K562 (cell line): ENCODE results near the gene ZDHHC11B. TPM values are rescaled to one million over a fixed set of nuclear protein-coding genes. Genes with fewer than 3 reads are reported as not detected.
A peak's percentile ranks its signal among the peaks of the same experiment; 100 is the strongest.

ENCODE experiments used
- ATAC-seq: fragments of 200-7000 bp; cut with Tn5 transposase; 3 replicates; pipeline ENCODE4 v1.9.1; 2020; ENCODE audit warnings: moderate library complexity
- BruUV-seq: library from RNA; stranded (reverse); fragments of 400-500 nt; replicated peaks from 2 replicates; lab custom pipeline; 2021; lab: Mats Ljungman, UMichigan
- CTCF ChIA-PET: fragments of 300-600 bp; formaldehyde crosslinking; extraction: SDS; loops from one replicate; lab custom pipeline; 2021; ENCODE audit warnings: low intra/inter-chr PET ratio; lab: Yijun Ruan, JAX
- POLR2A ChIA-PET: fragments of 300-600, 350-650 bp; sonication (Branson Sonifier 250); formaldehyde crosslinking; extraction: SDS; loops from one replicate; lab custom pipeline; 2021; ENCODE audit warnings: antibody characterized with exemption, inconsistent platforms; lab: Yijun Ruan, JAX
- DNase-seq, 4 experiments: peaks; one replicate each; pipeline versions ENCODE4 v3.0.0 to v3.0.0-alpha.2; 2011 to 2018; ENCODE audit warnings: low spot score in 3 of 4, mixed read lengths in 3 of 4; ENCODE audit errors: extremely low read depth in 1 of 4
- FAIRE-seq: peaks from 2 replicates; lab custom pipeline; 2011; peaks lifted over from hg19 to GRCh38; lab: Jason Lieb, UNC
- H2AFZ ChIP-seq: 2 replicates; pipeline ENCODE4 v1.6.0; 2011; ENCODE audit warnings: low read depth, low read length, control low read depth, inconsistent platforms
- H3K27ac ChIP-seq: fragments of 200-600 bp; 3 replicates; pipeline ENCODE4 v1.8.0; 2011; ENCODE audit warnings: low read depth, mild to moderate bottlenecking, control low read depth, inconsistent platforms, low read length, moderate library complexity, mixed read lengths; ENCODE audit errors: extremely low read depth
- H3K27me3 ChIP-seq, 2 experiments: fragments of 300-600 bp in 1 of 2; 2 replicates in 1 of 2; 3 replicates in 1 of 2; pipeline versions ENCODE4 v1.6.0 to v1.8.0; 2011; ENCODE audit warnings: inconsistent platforms in 2 of 2, low read length in 2 of 2, mild to moderate bottlenecking in 1 of 2, mixed read lengths in 1 of 2, moderate library complexity in 1 of 2; ENCODE audit not compliant: control insufficient read depth in 2 of 2, insufficient read depth in 2 of 2
- H3K36me3 ChIP-seq: fragments of 300-600 bp; 3 replicates; pipeline ENCODE4 v1.8.0; 2011; ENCODE audit warnings: mild to moderate bottlenecking, low read length, inconsistent platforms; ENCODE audit not compliant: control insufficient read depth, insufficient read depth
- H3K4me1 ChIP-seq, 2 experiments: fragments of 200-600 bp in 1 of 2; replicated peaks in 1 of 2; 2 replicates in 1 of 2; 3 replicates in 1 of 2; pipeline versions ENCODE4 v1.5.1 to v1.8.0; 2011; ENCODE audit warnings: inconsistent platforms in 2 of 2, low read length in 2 of 2, mild to moderate bottlenecking in 1 of 2, mixed read lengths in 1 of 2, moderate library complexity in 1 of 2; ENCODE audit not compliant: control insufficient read depth in 2 of 2, insufficient read depth in 2 of 2
- H3K4me2 ChIP-seq: 2 replicates; pipeline ENCODE4 v1.6.1; 2011; ENCODE audit warnings: low read length, control low read depth, inconsistent platforms, mixed read lengths; ENCODE audit not compliant: insufficient read depth
- H3K4me3 ChIP-seq: fragments of 200-600 bp; sonication (generic), shearing (Covaris generic); 2 replicates; pipeline ENCODE4 v1.5.1; 2016; ENCODE audit warnings: control low read depth, inconsistent platforms
- H3K79me2 ChIP-seq: fragments of 200-600 bp; 3 replicates; pipeline ENCODE4 v1.8.0; 2011; ENCODE audit warnings: low read length, inconsistent platforms; ENCODE audit not compliant: control insufficient read depth, insufficient read depth
- H3K9ac ChIP-seq, 2 experiments: 2 replicates each; pipeline versions ENCODE4 v1.6.0 to v1.6.1; 2011; ENCODE audit warnings: low read depth in 2 of 2, low read length in 2 of 2, control low read depth in 1 of 2, inconsistent platforms in 1 of 2, mild to moderate bottlenecking in 1 of 2, mixed read lengths in 1 of 2; ENCODE audit not compliant: insufficient read depth in 1 of 2
- H3K9me1 ChIP-seq: one replicate; pipeline ENCODE4 v1.6.0; 2011; ENCODE audit warnings: inconsistent platforms, mild to moderate bottlenecking, low read length, moderate library complexity; ENCODE audit not compliant: control insufficient read depth, insufficient read depth
- H3K9me3 ChIP-seq: replicated peaks from 2 replicates; pipeline ENCODE4 v1.5.1; 2011; ENCODE audit warnings: low read depth, low read length, inconsistent platforms; ENCODE audit not compliant: control insufficient read depth, insufficient read depth
- H4K20me1 ChIP-seq: replicated peaks from 2 replicates; pipeline ENCODE4 v1.6.1; 2011; ENCODE audit warnings: low read length, inconsistent platforms, mixed read lengths; ENCODE audit not compliant: control insufficient read depth, insufficient read depth
- BDP1 ChIP-seq: IDR thresholded peaks from 3 replicates; pipeline ENCODE4 v1.6.1; 2011; ENCODE audit not compliant: insufficient read length, insufficient read depth
- BRD9 ChIP-seq: fragments of 450-650 bp; IDR thresholded peaks from 2 replicates; pipeline ENCODE4 v1.6.1; 2018; ENCODE audit warnings: low read depth; ENCODE audit not compliant: partially characterized antibody
- FIP1L1 ChIP-seq: fragments of 200-400 bp; formaldehyde crosslinking; IDR thresholded peaks from 2 replicates; pipeline ENCODE4 v1.6.1; 2018; ENCODE audit warnings: mild to moderate bottlenecking, low read depth, low read length; ENCODE audit not compliant: poor library complexity, severe bottlenecking
- GTF2B ChIP-seq: IDR thresholded peaks from 2 replicates; pipeline ENCODE4 v1.6.1; 2011; ENCODE audit not compliant: insufficient read length; ENCODE audit errors: extremely low read depth
- GTF2F1 ChIP-seq: IDR thresholded peaks from 2 replicates; pipeline ENCODE4 v1.6.1; 2011; ENCODE audit warnings: low read depth, low read length, improper control_type of control experiment
- HINFP ChIP-seq: fragments of 450-650 bp; conservative IDR thresholded peaks from 2 replicates; pipeline ENCODE4 v1.6.1; 2016; ENCODE audit warnings: missing genetic modification characterization, low read depth, mild to moderate bottlenecking, control low read depth, missing compliant biosample characterization
- IFI16 ChIP-seq: fragments of 250-450 bp; sonication (Bioruptor Pico); IDR thresholded peaks from 2 replicates; pipeline ENCODE4 v2.1.2; 2022; ENCODE audit warnings: mild to moderate bottlenecking, inconsistent platforms
- ILF3 ChIP-seq: fragments of 450-650 bp; IDR thresholded peaks from 2 replicates; pipeline ENCODE4 v1.6.1; 2018; ENCODE audit warnings: antibody characterized with exemption, mild to moderate bottlenecking, moderate library complexity, borderline replicate concordance
- MAFF ChIP-seq: IDR thresholded peaks from 2 replicates; pipeline ENCODE4 v1.6.1; 2012; ENCODE audit warnings: low read length, improper control_type of control experiment
- NFIX ChIP-seq: fragments of 250-450 bp; sonication (Bioruptor Pico); IDR thresholded peaks from 2 replicates; pipeline ENCODE4 v1.4.0; 2020; ENCODE audit warnings: low read depth, mild to moderate bottlenecking, moderate library complexity
- NKRF ChIP-seq: fragments of 450-650 bp; IDR thresholded peaks from 2 replicates; pipeline ENCODE4 v1.6.1; 2016; ENCODE audit warnings: borderline replicate concordance
- PHB2 ChIP-seq: fragments of 450-650 bp; IDR thresholded peaks from 2 replicates; pipeline ENCODE4 v1.6.1; 2017; ENCODE audit warnings: low read depth
- POLR2A ChIP-seq: fragments of 450-650 bp; conservative IDR thresholded peaks from 2 replicates; pipeline ENCODE4 v1.6.1; 2016
- POU5F1 ChIP-seq: fragments of 150-350 bp; IDR thresholded peaks from 2 replicates; pipeline ENCODE4 v1.6.1; 2014; ENCODE audit warnings: borderline replicate concordance, low read length, low read depth, mild to moderate bottlenecking; ENCODE audit not compliant: partially characterized antibody
- RBM22 ChIP-seq: fragments of 200-400 bp; formaldehyde crosslinking; IDR thresholded peaks from 2 replicates; pipeline ENCODE4 v1.6.1; 2018; ENCODE audit warnings: low read length, low read depth; ENCODE audit not compliant: poor library complexity, severe bottlenecking
- SLC30A9 ChIP-seq: fragments of 250-450 bp; sonication (Bioruptor Pico); IDR thresholded peaks from 2 replicates; pipeline ENCODE4 v1.8.0; 2022; ENCODE audit warnings: mild to moderate bottlenecking, moderate library complexity
- TFAP4 ChIP-seq: sonication (generic); formaldehyde crosslinking; IDR thresholded peaks from 2 replicates; pipeline ENCODE4 v1.8.0; 2022; ENCODE audit warnings: missing genetic modification reagents, mild to moderate bottlenecking, moderate library complexity, borderline replicate concordance
- WGBS: fragments of 100-300 bp; shearing (Covaris generic); methylation state at CpG from one replicate; pipeline ENCODE4 v1.1.6; 2016; ENCODE audit warnings: low coverage, mixed read lengths; ENCODE audit not compliant: insufficient coverage; ENCODE audit errors: missing lambda C conversion rate; 5-methylcytosine and 5-hydroxymethylcytosine counted together
- in situ Hi-C: fragments of 300-500 bp; cut with MboI; formaldehyde crosslinking; loops from 4 replicates; pipeline ENCODE4 v1.15.0; 2018; ENCODE audit warnings: inconsistent platforms, mixed read lengths
- intact Hi-C: fragments of 100-400 bp; cut with micrococcal nuclease; formaldehyde crosslinking; loops from 2 replicates; pipeline ENCODE4 v1.14.2; 2022
- polyA plus RNA-seq, 8 experiments: library from polyadenylated mRNA; depleted of rRNA in 4 of 8; stranded (reverse) in 5 of 8; unstranded in 3 of 8; fragments of >200 nt; fragmentation: Nextera tagmentation in 2 of 8; fragmentation: Illumina TruSeq in 1 of 8; extraction: Ambion mirVana in 2 of 8; extraction: Trizol in 1 of 8; gene quantifications; 2 replicates each; pipeline versions ENCODE4 v1.2.1 to v1.2.3, GENCODE V29; 2011 to 2014; ENCODE audit warnings: inconsistent platforms in 1 of 8, missing spikeins in 1 of 8
- total RNA-seq, 7 experiments: library from RNA; depleted of rRNA in 6 of 7; stranded (reverse); fragments of >200 nt in 6 of 7; fragmentation: Illumina TruSeq in 2 of 7; extraction: Trizol in 2 of 7; gene quantifications; 2 replicates each; pipeline versions ENCODE4 v1.2.1 to v1.2.3, GENCODE V29; 2011 to 2021; ENCODE audit warnings: low replicate concordance in 1 of 7

ZDHHC11B gene
- total and polyA plus RNA-seq, 9 of the 15 experiments (the other 6 are each of a cell fraction or from before 2014, with no cell fraction given), result 0.03 to 0.23 (median 0.15) TPM; not detected in 3

- intact Hi-C loops (loop anchor here (10.0 kb wide), 1 partner anchor 179 kb away; the partner anchor contains the start of gene ZDHHC11), in situ Hi-C loops (loop anchor here (5.0 kb wide), 2 partner anchors 96 to 231 kb away; no protein-coding TSS in a partner anchor)
- CTCF ChIA-PET, result no interaction called here
- POLR2A ChIA-PET, result no interaction called here
- Histone ChIP-seq H3K79me2 (no peaks in the 10 kb centered on the region), H3K4me1 (peaks cover 4 to 52% of the 10 kb centered on the region in 2 experiments; a peak in 4 of 5 replicates), H3K4me3 (no peak overlapping the region), H4K20me1 (peaks cover 22% of the 10 kb centered on the region; the same call in 1 of the 2 replicates), H3K27ac (no peak overlapping the region), H3K4me2 (no peak overlapping the region), H3K9me1 (no peaks in the 10 kb centered on the region), H3K9me3 (no peaks in the 10 kb centered on the region), H3K36me3 (no peaks in the 10 kb centered on the region), H3K9ac (no peak overlapping the region), H2AFZ (no peak overlapping the region), H3K27me3 (no peaks in the 10 kb centered on the region)
- ATAC-seq, result no peak
- DNase-seq, result no peak
- no TSS peak for BruUV-seq
- 57% methylated on average over 36 of the region's 36 CpGs for WGBS
- FAIRE-seq, result no peak
- TF ChIP-seq RBM22, result peak; percentile 6
- no peak for TF ChIP-seq NKRF
- TF ChIP-seq IFI16 (CRISPR knock-in tag), result no peak
- TF ChIP-seq POU5F1, result no peak
- no peak for TF ChIP-seq GTF2F1
- TF ChIP-seq MAFF, result no peak
- no peak for TF ChIP-seq GTF2B
- TF ChIP-seq SLC30A9 (CRISPR knock-in tag), result no peak
- no peak for TF ChIP-seq BDP1
- TF ChIP-seq NFIX (CRISPR knock-in tag), result no peak
- no peak for TF ChIP-seq HINFP
- 0 out of 2 replicates have a peak, but pooled peaks have one; percentile 31 for TF ChIP-seq POLR2A
- no peak for TF ChIP-seq BRD9
- TF ChIP-seq ILF3, result no peak
- TF ChIP-seq TFAP4 (CRISPR knock-in tag), result 0 out of 2 replicates have a peak, but pooled peaks have one; percentile 24
- no peak for TF ChIP-seq PHB2
- peak; percentile 34 for TF ChIP-seq FIP1L1
Observed at GRCh38 chr5:675871-676698, 108.4 kb downstream of the ZDHHC11B start.
